Right forelimb (tissue), 1 donor: ENCODE measurements around the gene PRDX1.
A peak's percentile ranks its signal among the peaks of the same experiment; 100 is the strongest.

Experiments
- DNase-seq: peaks from one replicate; pipeline ENCODE4 v3.0.0-alpha.2; 2018

PRDX1 gene

GRCh38 chr1:45521413-45522323 is at the start of gene PRDX1:
PRDX1 (minus strand) TSS chr1:45521884; CDS start chr1:45519043, 2,841 bp downstream.
- DNase-seq = peak; percentile 99

GRCh38 chr1:45570631-45571030 is 48.9 kb upstream of the PRDX1 start:
- no peak for DNase-seq

- DNase-seq = peak; percentile 83
These were observed 48.4 kb upstream of the PRDX1 start for GRCh38 chr1:45569962-45570581.

- no peak for DNase-seq
These were observed 47.9 kb upstream of the PRDX1 start for GRCh38 chr1:45569571-45569961.

GRCh38 chr1:45568421-45568820 is 46.7 kb upstream of the PRDX1 start:
- DNase-seq = no peak

- no peak for DNase-seq
These were observed 46.2 kb upstream of the PRDX1 start for GRCh38 chr1:45567911-45568310.

GRCh38 chr1:45566722-45567121 is 45.0 kb upstream of the PRDX1 start:
- no peak for DNase-seq

- no peak for DNase-seq
These were observed 42.2 kb upstream of the PRDX1 start for GRCh38 chr1:45563843-45564242.

GRCh38 chr1:45557422-45557944 is 35.8 kb upstream of the PRDX1 start:
- DNase-seq = no peak

GRCh38 chr1:45554198-45554597 is 32.5 kb upstream of the PRDX1 start:
- DNase-seq = no peak

GRCh38 chr1:45552331-45552730 is 30.6 kb upstream of the PRDX1 start:
- no peak for DNase-seq

GRCh38 chr1:45551684-45552083 is 30.0 kb upstream of the PRDX1 start:
- DNase-seq = no peak

GRCh38 chr1:45550401-45551351 is 29.0 kb upstream of the PRDX1 start, which contains the start of gene AKR1A1:
AKR1A1 (plus strand) TSS chr1:45550826; CDS start chr1:45561795, 10,969 bp downstream.
- DNase-seq = peak; percentile 93

GRCh38 chr1:45545553-45546310 is 24.0 kb upstream of the PRDX1 start:
- DNase-seq = no peak

- no peak for DNase-seq
These were observed 23.4 kb upstream of the PRDX1 start for GRCh38 chr1:45545019-45545493.

GRCh38 chr1:45544530-45544929 is 22.8 kb upstream of the PRDX1 start:
- DNase-seq = no peak

- no peak for DNase-seq
These were observed 22.1 kb upstream of the PRDX1 start for GRCh38 chr1:45543581-45544417.

- DNase-seq = no peak
These were observed 20.9 kb upstream of the PRDX1 start for GRCh38 chr1:45542591-45542990.

GRCh38 chr1:45541193-45541592 is 19.5 kb upstream of the PRDX1 start:
- DNase-seq = no peak

GRCh38 chr1:45536886-45537285 is 15.2 kb upstream of the PRDX1 start:
- no peak for DNase-seq
